Activated T-helper 1 cell treated with anti-CD3 and anti-CD28 coated beads, Interleukin-12 subunit alpha, Interleukin-12 subunit beta, Interleukin-2, Interleukin-4 antibody, amounts not matched to agents 30 ng/mL and 10 ng/mL and 1 ng/mL, durations not matched to agents 14 hours and 24 hours and 36 hours (primary cell): ENCODE results near the gene OTUB2. TPM values are rescaled to one million over a fixed set of nuclear protein-coding genes. Genes with fewer than 3 reads are reported as not detected.
A peak's percentile ranks its signal among the peaks of the same experiment; 100 is the strongest.

Experiments used
- DNase-seq: peaks from one replicate; pipeline ENCODE4 v3.0.0; 2021; ENCODE audit warnings: low spot score
- H3K27ac Mint-ChIP-seq: one replicate; pipeline ENCODE4 v1.8.0; 2021; ENCODE audit warnings: mild to moderate bottlenecking, mixed read lengths
- H3K27me3 Mint-ChIP-seq: one replicate; pipeline ENCODE4 v1.8.0; 2022; ENCODE audit warnings: mild to moderate bottlenecking, moderate library complexity, mixed read lengths; ENCODE audit not compliant: insufficient read depth
- H3K36me3 Mint-ChIP-seq: one replicate; pipeline ENCODE4 v1.8.0; 2021; ENCODE audit warnings: low read depth, mixed read lengths
- H3K4me1 Mint-ChIP-seq: one replicate; pipeline ENCODE4 v1.8.0; 2021; ENCODE audit warnings: low read depth, mixed read lengths
- H3K4me3 Mint-ChIP-seq: one replicate; pipeline ENCODE4 v1.8.0; 2021; ENCODE audit warnings: mild to moderate bottlenecking, moderate library complexity, mixed read lengths
- H3K9me3 Mint-ChIP-seq: one replicate; pipeline ENCODE4 v1.8.0; 2021; ENCODE audit warnings: mixed read lengths
- intact Hi-C: fragments of 100-400 bp; cut with micrococcal nuclease; formaldehyde crosslinking; loops from one replicate; pipeline ENCODE4 v1.15.1; 2024
- total RNA-seq: library from RNA; stranded (reverse); gene quantifications from 2 replicates; pipeline ENCODE4 v1.2.3, GENCODE V29; 2022

Gene OTUB2
- total RNA-seq, 1 donor from 2014 or later = 1.5 TPM

DNA sequence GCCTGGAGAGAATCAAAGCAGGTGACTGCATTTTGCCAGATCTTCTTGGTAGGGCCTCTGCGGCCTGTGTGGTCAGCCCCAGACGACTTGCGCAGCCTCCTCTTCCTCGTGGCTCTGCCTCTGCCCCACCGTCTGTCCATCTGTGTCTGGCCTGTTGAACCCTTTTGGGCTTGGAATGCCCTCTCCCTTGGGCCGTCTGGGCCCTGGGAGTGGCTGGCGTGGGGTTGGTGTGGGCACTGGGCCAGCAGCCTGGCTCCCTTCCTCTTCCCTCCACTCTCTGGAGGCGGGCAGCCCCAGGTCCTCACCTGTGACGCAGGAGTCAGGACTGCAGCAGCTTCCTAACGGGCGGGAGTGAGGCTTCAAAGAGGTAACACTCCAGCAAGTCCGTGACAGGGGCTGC, 38.8 kb upstream of the OTUB2 start:
- Mint-ChIP-seq H3K4me1 (peaks cover 7% of the 10 kb centered on the region), H3K9me3 (no peaks in the 10 kb centered on the region), H3K27me3 (no peaks in the 10 kb centered on the region), H3K36me3 (no peaks in the 10 kb centered on the region), H3K27ac (no peak overlapping the region), H3K4me3 (no peak overlapping the region)
- no peak for DNase-seq
- intact Hi-C loops = no loop called here

DNA sequence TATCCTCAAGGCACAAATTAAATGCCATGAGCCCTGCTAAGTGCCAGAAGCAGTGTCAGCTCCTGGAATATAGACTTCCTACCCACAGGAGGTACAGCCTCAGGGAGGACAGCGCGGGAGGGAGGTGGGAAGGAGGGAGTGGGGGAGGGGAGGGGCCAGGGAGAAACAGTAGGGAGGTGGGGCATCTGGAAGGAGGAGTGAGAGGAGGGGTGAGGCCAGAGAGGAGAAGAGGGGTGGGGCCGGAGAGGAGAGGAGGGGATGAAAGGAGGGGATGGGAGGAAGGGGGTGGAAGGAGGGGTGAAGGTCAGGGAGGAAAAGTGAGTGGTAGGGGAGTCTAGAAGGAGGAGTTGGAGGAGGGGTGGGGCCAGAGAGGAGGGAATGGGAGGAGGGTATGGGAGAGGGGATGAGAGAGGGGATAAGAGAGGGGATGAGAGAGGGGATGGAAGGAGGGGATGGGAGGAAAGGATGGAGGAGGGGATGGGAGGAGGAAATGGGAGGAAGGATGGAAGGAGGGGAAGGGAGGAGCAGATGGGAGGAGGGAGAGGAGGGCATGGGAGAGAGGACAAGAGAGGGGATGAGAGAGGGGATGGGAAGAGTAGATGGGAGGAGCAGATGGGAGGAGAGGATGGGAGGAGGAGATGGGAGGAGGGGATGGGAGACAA, 38.2 kb upstream of the OTUB2 start:
- H3K36me3 Mint-ChIP-seq = no peaks in the 10 kb centered on the region
- DNase-seq = no peak
- intact Hi-C loops = no loop called here
- peaks cover 7% of the 10 kb centered on the region for H3K4me1 Mint-ChIP-seq
- no peak overlapping the region for H3K27ac Mint-ChIP-seq
- no peak overlapping the region for H3K4me3 Mint-ChIP-seq
- H3K27me3 Mint-ChIP-seq = no peaks in the 10 kb centered on the region
- no peaks in the 10 kb centered on the region for H3K9me3 Mint-ChIP-seq

DNA sequence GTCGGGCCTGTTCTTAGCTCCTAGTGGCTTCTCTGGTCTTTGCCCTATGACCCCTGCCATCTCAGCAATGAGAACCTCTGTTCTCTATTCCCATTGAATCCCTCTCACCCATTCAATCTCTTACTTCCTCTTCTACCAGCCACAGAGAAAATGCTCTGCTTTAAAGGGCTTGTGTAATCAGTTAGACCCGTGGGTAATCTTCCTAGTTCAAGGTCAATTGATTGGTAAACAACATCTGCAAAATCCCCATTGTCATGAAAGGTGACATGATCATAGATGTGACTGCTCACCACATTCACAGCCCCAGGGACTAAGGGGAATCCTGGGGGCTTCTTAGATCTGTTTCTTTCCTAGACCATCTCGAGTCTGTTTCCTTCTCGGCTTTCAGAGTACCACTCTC, 36.2 kb upstream of the OTUB2 start:
- no peaks in the 10 kb centered on the region for H3K27me3 Mint-ChIP-seq
- peaks cover 10% of the 10 kb centered on the region for H3K4me1 Mint-ChIP-seq
- H3K36me3 Mint-ChIP-seq = no peaks in the 10 kb centered on the region
- intact Hi-C loops = loop anchor here (1.0 kb wide), 1 partner anchor 9 kb away; no protein-coding TSS in a partner anchor
- H3K4me3 Mint-ChIP-seq = no peak overlapping the region
- no peaks in the 10 kb centered on the region for H3K9me3 Mint-ChIP-seq
- H3K27ac Mint-ChIP-seq = no peak overlapping the region
- DNase-seq = no peak

DNA sequence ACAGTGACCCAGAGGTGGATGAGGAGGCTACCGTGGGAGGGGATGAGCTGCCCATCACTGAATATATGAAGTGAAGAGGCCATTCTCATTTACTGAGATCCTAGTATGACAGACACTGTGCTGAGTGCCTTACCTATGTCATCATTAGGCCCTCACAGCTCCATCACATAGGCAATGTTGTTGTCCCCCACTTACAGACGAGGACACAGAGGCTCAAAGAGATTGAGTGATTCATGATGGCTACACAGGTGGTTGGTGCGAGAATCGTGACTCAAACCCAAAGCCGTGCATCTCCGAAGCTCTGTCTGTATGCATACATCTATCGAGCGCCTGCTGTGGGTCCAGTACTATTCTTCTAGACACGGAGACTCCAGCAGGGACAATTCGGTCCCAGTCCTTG, 34.9 kb upstream of the OTUB2 start:
- no peak for DNase-seq
- intact Hi-C loops = no loop called here
- H3K36me3 Mint-ChIP-seq = no peaks in the 10 kb centered on the region
- H3K4me3 Mint-ChIP-seq = no peak overlapping the region
- H3K27ac Mint-ChIP-seq = no peak overlapping the region
- H3K4me1 Mint-ChIP-seq = peaks cover 20% of the 10 kb centered on the region
- H3K27me3 Mint-ChIP-seq = no peaks in the 10 kb centered on the region
- no peaks in the 10 kb centered on the region for H3K9me3 Mint-ChIP-seq

DNA sequence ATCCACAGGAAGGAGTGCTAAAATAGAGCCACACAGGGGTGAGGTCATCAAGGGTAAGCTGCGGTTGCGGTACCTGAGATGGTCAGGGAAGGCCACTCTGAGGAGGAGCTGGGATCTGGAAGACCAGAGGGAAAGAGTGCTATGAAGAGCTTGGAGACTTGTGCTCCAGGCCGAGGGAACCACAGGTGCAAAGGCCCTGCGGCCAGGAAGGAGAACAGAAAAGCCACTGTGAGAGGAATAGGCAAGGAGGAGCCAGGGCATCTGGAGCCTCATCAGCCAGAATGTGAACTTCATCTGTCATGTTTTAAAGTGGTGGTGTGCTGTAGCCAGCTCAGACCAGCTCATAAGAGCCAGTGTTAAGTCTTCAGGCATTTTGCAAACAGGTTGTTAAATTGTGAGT, 34.5 kb upstream of the OTUB2 start:
- peaks cover 20% of the 10 kb centered on the region for H3K4me1 Mint-ChIP-seq

DNA sequence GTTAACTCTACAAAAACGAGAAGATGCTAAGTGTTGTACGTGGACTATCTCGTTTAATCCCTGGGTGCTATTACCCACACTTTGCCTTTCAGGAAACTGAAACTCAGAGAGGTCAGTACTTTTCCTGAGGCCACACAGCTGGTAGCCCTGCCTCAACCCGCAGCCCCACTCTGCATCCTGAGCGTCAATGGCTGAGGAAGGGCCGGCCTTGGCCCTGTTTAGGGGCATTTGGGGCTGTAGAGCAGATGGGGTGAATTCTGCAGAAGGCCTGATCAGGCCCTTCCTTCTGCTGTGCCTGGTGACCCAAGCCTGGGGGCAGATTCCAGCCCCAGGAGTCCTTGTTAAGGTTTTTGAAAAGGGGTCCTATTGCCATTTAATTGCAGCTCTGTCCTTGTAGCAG, 32.8 kb upstream of the OTUB2 start:
- H3K4me1 Mint-ChIP-seq = peaks cover 30% of the 10 kb centered on the region
- H3K4me3 Mint-ChIP-seq = no peak overlapping the region
- H3K36me3 Mint-ChIP-seq = no peaks in the 10 kb centered on the region
- intact Hi-C loops = no loop called here
- no peak overlapping the region for H3K27ac Mint-ChIP-seq
- no peaks in the 10 kb centered on the region for H3K9me3 Mint-ChIP-seq
- DNase-seq = no peak
- H3K27me3 Mint-ChIP-seq = peaks cover 4% of the 10 kb centered on the region

More for the DNA sequence above, 34.5 kb upstream of the OTUB2 start:
- DNase-seq = no peak
- H3K9me3 Mint-ChIP-seq = no peaks in the 10 kb centered on the region
- H3K27me3 Mint-ChIP-seq = peaks cover 1% of the 10 kb centered on the region
- no peak overlapping the region for H3K4me3 Mint-ChIP-seq
- H3K27ac Mint-ChIP-seq = no peak overlapping the region
- intact Hi-C loops = no loop called here
- H3K36me3 Mint-ChIP-seq = no peaks in the 10 kb centered on the region

DNA sequence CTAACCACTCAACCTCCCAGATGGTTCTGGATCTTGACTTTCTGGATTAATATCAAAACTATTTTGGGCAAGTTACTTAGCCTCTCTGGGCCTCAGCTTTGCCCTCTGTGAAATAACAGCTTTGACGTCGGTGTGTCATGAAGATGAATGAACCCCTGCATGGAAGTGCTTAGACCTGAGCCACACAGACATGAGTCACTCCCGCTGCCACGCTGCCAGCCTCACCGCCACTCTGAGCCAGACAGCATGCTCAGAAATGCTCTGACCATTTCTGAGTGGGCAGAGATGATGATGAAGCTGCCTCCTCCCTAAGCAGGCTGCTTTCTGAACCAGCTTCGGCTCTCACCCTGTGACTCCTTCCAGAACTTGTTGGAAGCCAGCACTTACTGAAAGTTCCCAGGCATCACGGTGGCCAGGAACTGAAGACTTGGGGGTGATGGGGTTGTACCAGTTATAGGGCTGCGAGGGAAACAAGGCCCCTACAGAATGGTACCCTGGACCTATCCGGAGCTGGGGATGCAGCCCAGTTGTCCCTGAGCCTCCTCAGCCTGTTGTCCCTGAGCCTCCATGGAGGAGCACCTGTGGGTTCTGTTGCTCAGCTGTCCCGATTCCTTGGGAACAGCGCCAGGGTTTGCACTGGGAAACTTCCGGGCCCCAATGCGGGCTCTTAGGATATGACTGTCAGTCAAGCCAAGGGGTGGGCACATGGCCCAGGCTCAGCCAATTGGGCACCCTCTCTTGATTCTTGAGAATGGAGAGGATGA, 31.0 kb upstream of the OTUB2 start:
- H3K9me3 Mint-ChIP-seq = no peaks in the 10 kb centered on the region
- peak overlapping the region; percentile 67 for H3K27ac Mint-ChIP-seq
- peaks cover 4% of the 10 kb centered on the region for H3K27me3 Mint-ChIP-seq

DNA sequence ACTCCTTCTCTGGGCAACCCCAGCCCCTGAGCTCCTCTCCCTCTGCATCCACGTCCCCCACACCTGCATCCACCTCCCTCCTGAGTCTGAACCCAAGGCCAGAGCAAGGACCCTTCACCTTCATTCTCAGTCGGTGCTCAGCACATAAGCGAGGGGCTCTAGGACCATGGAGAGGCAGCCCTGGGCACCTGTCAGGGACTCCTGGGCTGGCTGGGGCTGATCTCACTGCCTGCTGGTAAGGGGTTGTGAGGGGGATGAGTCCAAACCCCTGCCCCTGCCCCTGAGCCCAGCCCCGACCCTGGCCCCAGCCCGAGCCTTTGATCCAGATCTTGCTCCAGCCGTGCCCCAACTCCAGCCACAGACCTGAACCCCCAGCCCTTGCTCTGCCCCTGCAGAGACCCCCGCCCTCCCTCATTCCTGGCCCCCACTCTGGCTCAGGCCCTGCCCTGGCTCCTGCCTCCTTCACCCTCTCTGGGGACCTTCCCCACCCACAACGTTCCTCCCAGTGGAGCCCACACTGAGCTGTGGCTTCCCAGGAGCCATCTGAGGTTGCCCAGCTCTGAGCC, 29.9 kb upstream of the OTUB2 start:
- peaks cover 38% of the 10 kb centered on the region for H3K4me1 Mint-ChIP-seq
- H3K9me3 Mint-ChIP-seq = no peaks in the 10 kb centered on the region
- H3K36me3 Mint-ChIP-seq = no peaks in the 10 kb centered on the region
- H3K27me3 Mint-ChIP-seq = peaks cover 4% of the 10 kb centered on the region
- H3K4me3 Mint-ChIP-seq = no peak overlapping the region
- H3K27ac Mint-ChIP-seq = peak overlapping the region; percentile 67
- intact Hi-C loops = no loop called here
- no peak for DNase-seq

More for the DNA sequence above, 31.0 kb upstream of the OTUB2 start:
- H3K4me3 Mint-ChIP-seq = no peak overlapping the region
- peaks cover 36% of the 10 kb centered on the region for H3K4me1 Mint-ChIP-seq
- intact Hi-C loops = no loop called here
- no peaks in the 10 kb centered on the region for H3K36me3 Mint-ChIP-seq
- DNase-seq = no peak

DNA sequence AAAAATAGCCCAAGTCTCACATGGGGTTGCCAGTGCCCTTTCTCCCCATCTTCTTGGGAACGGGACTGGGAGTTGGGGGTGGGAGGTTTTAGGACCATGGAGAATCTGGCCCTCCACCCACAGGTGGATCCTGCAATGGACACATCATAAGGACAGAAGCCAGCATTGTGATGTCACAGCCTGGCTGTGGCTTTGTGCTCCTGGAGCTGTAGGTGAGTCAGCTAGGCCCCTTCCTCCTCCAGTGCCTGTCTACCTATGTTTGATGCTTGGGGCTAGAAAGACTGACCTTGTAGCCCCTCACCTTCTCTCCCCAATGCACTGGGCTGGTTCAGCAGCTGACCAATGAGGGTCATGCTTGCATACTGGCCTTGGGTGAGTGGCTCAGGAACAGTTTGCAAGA, 29.1 kb upstream of the OTUB2 start, which contains the start of gene CCDC197:
Gene CCDC197 (plus strand): TSS at position 220 of the 400 bp plus-strand sequence. CDS start 831 bp downstream, outside the sequence.
- Mint-ChIP-seq H3K27ac (peak within 1 kb of the TSS; percentile 25), H3K36me3 (no peaks in the 10 kb centered on the region), H3K4me1 (peaks cover 47% of the 10 kb centered on the region), H3K27me3 (peaks cover 4% of the 10 kb centered on the region), H3K4me3 (no peak within 1 kb of the TSS), H3K9me3 (no peaks in the 10 kb centered on the region)
- no peak for DNase-seq
- intact Hi-C loops = no loop called here

DNA sequence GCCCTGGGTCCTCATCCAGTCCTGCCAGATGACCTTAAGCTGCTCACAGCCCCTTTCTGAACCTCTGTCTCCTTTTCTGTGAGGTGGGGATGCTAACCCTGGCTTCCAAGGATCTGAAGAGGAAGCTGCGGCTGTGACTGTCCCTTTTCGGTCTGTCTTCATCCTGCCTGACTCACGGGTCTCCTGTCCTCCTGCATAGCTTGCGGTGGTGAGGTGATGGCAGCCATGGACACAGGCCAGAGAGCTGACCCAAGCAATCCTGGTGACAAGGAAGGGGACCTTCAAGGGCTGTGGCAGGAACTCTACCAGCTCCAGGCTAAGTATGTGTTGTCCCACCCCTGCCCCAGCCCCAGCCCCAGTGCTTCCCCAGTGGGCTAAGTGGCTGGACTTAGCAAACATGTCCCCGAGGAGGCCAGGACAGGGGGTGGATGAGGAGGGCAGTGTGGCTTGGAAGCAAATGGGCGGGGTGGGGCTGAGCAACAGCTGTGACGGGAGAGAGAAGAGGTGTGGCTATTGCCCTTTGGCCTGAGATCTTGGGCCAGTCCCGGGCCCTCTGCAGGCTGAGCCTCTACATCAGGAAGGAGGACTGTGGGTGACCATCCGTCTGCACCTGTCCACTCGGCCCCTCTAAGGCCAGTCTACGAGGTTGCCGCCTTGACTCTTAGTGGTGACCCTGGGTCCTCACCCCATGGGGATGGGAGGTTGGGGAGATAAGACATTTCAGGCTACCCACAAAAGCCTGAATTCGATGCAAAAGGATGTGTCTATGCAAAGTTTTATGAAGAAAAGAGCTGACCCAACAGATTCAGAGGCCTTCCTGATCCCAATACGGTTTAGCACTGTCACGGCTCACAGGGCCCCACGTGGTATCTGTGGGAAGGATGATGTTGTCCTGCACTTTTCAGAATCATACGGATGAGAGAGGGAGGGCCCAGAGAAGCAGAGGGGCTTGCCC, 27.9 kb upstream of the OTUB2 start:
- Mint-ChIP-seq H3K4me3 (no peak overlapping the region), H3K36me3 (no peaks in the 10 kb centered on the region), H3K9me3 (no peaks in the 10 kb centered on the region), H3K27ac (no peak overlapping the region), H3K4me1 (peaks cover 48% of the 10 kb centered on the region), H3K27me3 (peaks cover 4% of the 10 kb centered on the region)
- intact Hi-C loops = no loop called here
- no peak for DNase-seq

DNA sequence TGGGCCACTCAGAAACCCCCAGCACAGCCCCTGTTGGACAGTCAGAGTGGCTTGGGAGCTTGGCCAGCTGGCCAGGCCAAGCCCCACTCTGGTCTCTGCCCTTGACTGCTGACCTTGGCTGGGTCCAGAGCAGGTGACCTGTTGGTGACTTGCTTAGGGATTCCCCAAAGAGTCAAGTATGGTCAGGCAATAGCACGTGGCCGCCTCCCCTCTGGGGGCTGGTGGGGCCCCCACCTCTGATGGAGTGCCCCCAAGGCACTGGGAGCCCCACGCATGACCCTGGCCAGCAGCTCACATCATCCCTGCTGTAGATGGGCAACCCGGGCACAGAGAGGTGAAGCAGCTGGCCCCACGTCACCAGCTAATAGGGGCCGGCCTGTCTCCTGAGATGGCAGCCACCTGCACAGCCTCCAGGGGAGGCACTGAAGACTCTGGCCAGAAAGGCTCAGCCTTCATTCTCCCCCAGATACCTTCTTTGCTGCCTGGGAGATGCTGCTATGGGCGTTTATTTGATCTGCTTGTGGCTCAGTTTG, 27.2 kb upstream of the OTUB2 start:
- H3K4me1 Mint-ChIP-seq = peaks cover 48% of the 10 kb centered on the region
- no peak for DNase-seq
- no peak overlapping the region for H3K4me3 Mint-ChIP-seq
- intact Hi-C loops = no loop called here
- peak overlapping the region; percentile 64 for H3K27ac Mint-ChIP-seq
- H3K36me3 Mint-ChIP-seq = no peaks in the 10 kb centered on the region
- H3K27me3 Mint-ChIP-seq = peaks cover 4% of the 10 kb centered on the region
- no peaks in the 10 kb centered on the region for H3K9me3 Mint-ChIP-seq

DNA sequence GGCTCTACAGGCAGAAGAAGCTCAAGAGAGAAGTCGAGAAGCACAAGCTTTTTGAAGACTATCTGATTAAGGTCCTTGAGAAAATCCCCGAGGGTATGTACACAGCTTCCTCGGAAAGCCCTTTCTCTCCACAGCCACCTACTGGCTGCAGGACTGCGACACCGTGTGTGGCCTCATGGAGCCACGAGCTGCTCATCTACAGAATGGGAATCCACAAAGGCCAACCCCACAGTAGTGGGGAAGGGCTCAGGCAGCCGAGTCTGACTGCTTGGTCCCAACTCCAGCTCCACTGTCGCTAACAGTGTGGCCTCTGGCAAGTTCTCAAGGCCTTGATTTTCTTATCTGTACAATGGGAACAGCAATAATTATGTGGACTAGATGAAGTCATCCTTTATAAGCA, 26.6 kb upstream of the OTUB2 start:
- peaks cover 48% of the 10 kb centered on the region for H3K4me1 Mint-ChIP-seq
- no peak for DNase-seq
- H3K36me3 Mint-ChIP-seq = no peaks in the 10 kb centered on the region
- H3K27ac Mint-ChIP-seq = peak overlapping the region; percentile 64
- H3K9me3 Mint-ChIP-seq = no peaks in the 10 kb centered on the region
- intact Hi-C loops = no loop called here
- H3K27me3 Mint-ChIP-seq = peaks cover 4% of the 10 kb centered on the region
- no peak overlapping the region for H3K4me3 Mint-ChIP-seq
